Muscle layer of duodenum (tissue), 2 donors: ENCODE results near the gene RBBP8NL.
"Not testable (repeated sequence)": the region's sequence is repeated elsewhere in the genome, so short reads cannot be mapped to it uniquely, and the experiment has no call there.

Experiments
- H3K27ac ChIP-seq: one replicate; pipeline ENCODE4 v1.7.0; 2013; ENCODE audit warnings: mild to moderate bottlenecking, low read length
- H3K27me3 ChIP-seq: one replicate; pipeline ENCODE4 v1.7.0; 2013; ENCODE audit warnings: low read depth, mild to moderate bottlenecking, control low read depth, low read length
- H3K36me3 ChIP-seq, 2 donors: one replicate each; pipeline ENCODE4 v1.7.0; 2013; ENCODE audit warnings: low read length in 2 of 2, control low read depth in 1 of 2, mild to moderate bottlenecking in 1 of 2; ENCODE audit not compliant: insufficient read depth in 2 of 2, control insufficient read depth in 1 of 2
- H3K4me1 ChIP-seq, 2 donors: one replicate each; pipeline ENCODE4 v1.7.0; 2013; ENCODE audit warnings: low read length in 2 of 2, mild to moderate bottlenecking in 2 of 2, control low read depth in 1 of 2, moderate library complexity in 1 of 2; ENCODE audit not compliant: insufficient read depth in 2 of 2, control insufficient read depth in 1 of 2
- H3K4me3 ChIP-seq, 2 donors: one replicate each; pipeline ENCODE4 v1.7.0; 2013; ENCODE audit warnings: low read length in 2 of 2, low read depth in 1 of 2, mild to moderate bottlenecking in 1 of 2
- H3K9me3 ChIP-seq, 2 donors: one replicate each; pipeline ENCODE4 v1.7.0; 2013; ENCODE audit warnings: low read length in 2 of 2, control low read depth in 1 of 2, mild to moderate bottlenecking in 1 of 2; ENCODE audit not compliant: control insufficient read depth in 1 of 2
- donor health status: healthy.

Gene RBBP8NL

DNA sequence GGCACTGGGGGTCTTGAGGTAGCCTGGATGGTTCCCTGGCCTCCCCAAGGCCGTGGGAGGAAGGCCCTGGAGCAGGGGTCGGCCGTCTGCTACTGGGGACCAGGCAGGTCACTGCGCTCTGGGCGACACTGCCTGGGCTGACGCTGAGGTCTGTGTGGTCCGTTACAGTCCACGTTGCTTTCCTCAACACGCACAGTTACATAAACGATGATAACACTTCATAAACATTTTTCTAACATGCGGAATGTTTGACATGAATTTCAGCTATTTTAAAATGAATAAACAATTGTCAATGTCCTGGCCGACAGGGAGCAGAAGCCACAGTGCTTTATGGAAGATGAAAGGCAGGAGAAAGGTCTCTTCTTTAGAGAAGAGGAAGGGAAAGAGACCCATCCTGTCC is 10.2 kb upstream of the RBBP8NL start:
- Histone ChIP-seq H3K4me1 (peaks cover 0 to 6% of the 10 kb centered on the region in 2 donors), H3K27me3 (no peaks in the 10 kb centered on the region), H3K4me3 (no peak overlapping the region), H3K27ac (no peak overlapping the region), H3K36me3 (no peaks in the 10 kb centered on the region), H3K9me3 (no peaks in the 10 kb centered on the region)

DNA sequence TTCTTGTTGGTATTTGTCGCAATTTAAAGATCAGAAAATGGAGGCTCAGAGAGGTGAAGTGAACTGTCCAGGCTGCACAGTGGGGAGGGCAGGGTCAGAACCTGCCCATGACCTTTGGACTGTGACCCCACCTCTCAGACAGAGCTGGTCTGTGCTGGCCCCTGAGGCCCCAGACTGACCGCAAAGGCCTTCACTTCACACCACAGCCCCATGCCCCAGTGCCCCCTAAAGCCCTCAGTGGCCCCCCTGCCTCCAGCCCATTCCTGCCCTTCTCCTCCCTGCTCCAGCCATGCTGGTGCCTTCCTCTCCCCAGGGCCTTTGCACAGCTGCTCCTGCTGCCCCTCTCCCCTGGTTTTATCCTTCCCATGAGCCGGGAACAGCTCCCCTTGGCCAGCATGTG is 9.4 kb upstream of the RBBP8NL start:
- no peaks in the 10 kb centered on the region for H3K9me3 ChIP-seq
- no peaks in the 10 kb centered on the region for H3K27me3 ChIP-seq
- H3K27ac ChIP-seq: no peak overlapping the region
- no peak overlapping the region for H3K4me3 ChIP-seq
- H3K4me1 ChIP-seq: peaks cover 0 to 6% of the 10 kb centered on the region in 2 donors
- no peaks in the 10 kb centered on the region for H3K36me3 ChIP-seq

DNA sequence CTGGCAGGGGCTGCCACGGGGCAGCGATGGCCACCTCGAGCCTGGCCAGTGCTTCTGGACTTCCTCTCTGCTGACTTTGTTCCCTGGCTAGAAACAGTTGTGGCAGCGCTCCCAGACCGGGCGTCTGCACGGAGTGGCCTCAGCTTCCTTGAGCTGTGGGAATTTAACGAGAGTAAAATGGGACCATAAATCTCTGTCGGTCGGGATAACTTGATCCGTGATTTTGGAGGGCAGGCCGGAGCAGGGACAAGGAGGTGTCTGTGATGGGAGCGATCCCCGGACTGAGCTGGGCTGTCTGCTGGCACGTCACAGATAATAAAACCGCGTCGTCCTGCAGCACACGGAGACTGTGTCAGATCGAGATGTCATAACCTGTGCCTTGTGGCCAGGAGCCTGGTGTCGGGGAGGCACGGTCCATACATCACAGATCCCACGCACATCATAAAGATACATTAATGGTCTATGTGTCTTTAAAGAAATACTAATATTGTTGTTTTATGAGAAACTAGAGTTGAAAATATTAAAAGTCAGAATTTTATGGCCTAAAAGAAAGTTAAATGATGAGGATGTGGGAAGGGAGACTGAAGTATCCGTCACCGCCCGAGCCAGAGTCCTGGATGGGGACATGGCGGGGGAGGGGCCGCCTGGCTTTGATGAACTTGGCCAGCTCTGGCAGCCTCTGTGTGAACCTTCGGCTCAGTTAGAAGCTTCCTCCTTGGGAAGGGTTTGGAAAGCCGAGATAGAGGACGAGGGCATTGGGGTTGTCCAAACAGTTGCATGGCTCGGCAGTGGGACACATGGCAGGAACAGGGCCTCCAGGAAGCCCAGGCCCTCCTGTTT is 6.5 kb upstream of the RBBP8NL start:
- no peaks in the 10 kb centered on the region for H3K36me3 ChIP-seq
- no peaks in the 10 kb centered on the region for H3K27me3 ChIP-seq
- H3K4me1 ChIP-seq: peaks cover 0 to 6% of the 10 kb centered on the region in 2 donors
- H3K9me3 ChIP-seq: no peaks in the 10 kb centered on the region
- H3K27ac ChIP-seq: no peak overlapping the region
- H3K4me3 ChIP-seq: no peak overlapping the region

DNA sequence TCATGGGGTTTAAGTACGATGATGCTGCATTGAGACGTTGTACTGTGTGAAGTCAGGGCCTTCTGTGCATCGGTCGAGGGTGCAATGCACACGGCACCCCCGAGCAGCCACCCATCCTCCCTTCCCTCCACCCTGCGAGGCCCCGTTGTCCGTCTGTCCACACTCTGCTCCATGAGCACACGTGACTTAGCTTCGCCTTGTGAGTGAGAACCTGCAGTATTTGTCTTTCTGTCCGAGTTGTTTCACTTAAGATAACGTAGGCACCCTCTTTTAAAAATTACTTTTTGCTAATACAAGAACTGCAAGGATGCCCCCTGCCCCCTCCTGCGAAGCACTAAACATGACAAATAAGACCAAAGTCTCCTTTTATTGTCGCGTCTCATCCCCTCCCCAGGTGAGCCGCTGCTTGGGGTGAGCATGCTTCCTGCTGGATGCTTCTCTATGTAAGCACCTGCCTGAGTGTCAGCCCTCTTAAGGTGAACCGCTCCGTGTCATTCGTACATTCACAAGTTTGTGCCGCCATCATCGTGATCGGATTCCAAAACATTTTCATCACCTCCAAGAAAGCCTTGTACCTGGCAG is 3.6 kb upstream of the RBBP8NL start:
- Histone ChIP-seq H3K36me3 (no peaks in the 10 kb centered on the region), H3K4me1 (no peaks in the 10 kb centered on the region), H3K4me3 (no peak overlapping the region), H3K27ac (no peak overlapping the region), H3K9me3 (no peaks in the 10 kb centered on the region), H3K27me3 (no peaks in the 10 kb centered on the region)

DNA sequence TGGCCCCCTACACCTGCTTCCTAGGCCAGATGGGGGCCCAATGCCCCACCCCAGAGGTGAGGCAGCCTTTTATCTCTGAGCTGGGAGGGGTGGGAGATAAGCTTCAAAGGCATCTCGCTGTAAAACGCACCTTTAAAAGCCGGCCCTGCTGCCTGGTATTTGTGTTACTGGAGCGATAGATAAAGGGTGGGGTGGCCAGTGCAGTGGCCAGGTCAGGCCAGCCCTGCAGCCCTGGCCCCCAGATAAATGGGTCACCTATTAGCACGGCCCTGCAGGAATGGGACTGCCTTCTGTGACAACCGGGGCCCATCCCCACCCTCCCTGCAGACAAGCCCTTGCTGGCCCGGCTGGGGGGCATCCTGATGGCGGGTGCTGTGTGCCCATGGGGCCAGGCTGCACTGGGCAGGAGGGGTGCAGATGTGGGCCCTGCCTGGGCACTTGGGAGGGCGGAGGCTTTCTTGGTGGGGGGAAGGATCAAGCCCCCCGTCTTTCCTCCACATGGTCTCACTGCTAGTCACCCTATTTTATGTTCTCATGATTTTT is 3.0 kb upstream of the RBBP8NL start:
- Histone ChIP-seq H3K27ac (no peak overlapping the region), H3K9me3 (no peaks in the 10 kb centered on the region), H3K4me1 (no peaks in the 10 kb centered on the region), H3K4me3 (no peak overlapping the region), H3K27me3 (no peaks in the 10 kb centered on the region), H3K36me3 (no peaks in the 10 kb centered on the region)

DNA sequence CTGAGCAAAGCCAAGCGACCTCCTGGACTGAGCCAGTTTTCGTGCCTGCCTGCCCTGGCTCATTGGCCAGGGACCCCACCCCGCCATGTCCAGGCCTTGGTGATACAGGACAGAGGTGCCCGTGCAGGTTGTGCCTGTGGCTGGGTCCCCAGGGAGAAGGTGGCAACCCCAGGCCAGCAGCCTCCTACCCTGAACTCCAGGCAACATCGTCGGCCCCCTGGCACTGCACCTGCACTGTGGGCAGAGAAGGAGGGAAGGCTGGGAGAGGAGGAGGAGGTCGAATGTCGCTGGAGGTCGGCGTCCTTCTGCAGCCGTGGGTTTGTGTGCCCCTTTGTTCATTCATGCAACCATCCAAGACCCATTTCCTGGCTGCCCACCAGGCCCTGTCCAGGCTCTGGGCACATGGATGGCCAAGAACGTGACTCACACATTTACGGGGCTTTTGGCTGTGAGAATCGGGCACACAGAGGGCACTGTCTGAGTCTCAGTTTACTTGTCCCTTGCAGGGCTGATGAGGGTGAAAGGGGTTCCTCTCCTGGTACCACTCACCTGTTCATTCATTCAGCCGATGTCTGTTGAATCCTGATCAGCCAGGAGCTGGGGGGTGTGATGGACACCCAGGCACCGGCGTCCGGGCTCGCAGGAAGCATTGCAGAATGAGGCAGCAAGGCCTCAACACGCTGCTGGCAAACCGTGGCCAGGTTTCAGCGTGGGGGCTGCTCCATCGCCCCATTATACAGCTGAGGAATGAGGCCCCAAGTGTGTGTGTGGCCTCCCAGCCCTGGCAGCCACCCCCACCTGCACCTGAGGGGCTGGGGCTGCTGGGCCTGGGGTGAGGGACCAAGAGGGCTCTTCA is 2.3 kb upstream of the RBBP8NL start:
- H3K27ac ChIP-seq: no peak overlapping the region
- H3K27me3 ChIP-seq: no peaks in the 10 kb centered on the region
- H3K9me3 ChIP-seq: no peaks in the 10 kb centered on the region
- H3K4me1 ChIP-seq: no peaks in the 10 kb centered on the region
- H3K4me3 ChIP-seq: no peak overlapping the region
- H3K36me3 ChIP-seq: no peaks in the 10 kb centered on the region

DNA sequence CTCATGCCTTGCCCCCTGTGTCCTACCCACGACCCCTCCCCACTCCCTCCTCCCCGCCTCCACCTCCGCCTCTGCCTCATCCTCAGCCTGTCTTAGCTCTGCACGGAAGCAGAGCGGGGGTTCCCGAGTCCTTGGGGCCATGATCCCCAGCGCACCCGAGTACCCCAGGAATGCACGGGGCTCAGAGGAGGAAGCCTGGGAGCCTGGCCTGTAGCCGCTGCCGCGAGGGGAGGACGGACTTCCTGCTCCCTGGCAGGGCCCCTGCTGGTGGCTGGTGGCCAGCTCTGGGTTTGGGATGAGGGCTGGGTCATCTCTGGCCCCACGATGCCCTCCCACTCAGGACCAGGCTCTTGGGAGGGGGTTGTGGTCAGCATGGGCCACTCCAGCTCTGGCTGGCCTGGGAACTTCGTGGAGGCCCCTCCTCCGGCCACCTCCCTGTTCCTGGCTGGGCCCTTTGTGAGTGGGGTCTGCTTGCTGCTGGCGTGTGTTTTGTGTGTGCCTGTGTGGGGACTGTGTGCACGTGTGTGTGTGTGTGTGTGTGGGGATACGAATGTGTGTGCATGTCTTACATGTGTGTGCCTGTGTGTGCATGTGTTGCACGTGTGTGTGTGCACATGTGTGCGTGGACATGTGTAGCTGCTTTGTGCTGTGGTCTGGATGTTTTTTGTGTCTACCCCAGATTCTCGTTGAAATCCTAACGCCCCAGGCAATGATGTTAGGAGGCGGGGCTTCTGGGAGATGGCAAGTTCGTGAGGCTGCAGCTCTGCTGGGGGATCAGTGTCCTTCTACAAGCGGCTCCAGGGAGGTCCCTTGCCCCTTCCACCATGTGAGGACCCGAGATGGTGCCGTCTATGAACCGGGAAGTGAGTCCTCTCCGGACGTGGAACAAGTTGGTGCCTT is 1.3 kb upstream of the RBBP8NL start:
- Histone ChIP-seq H3K4me3 (no peak overlapping the region), H3K36me3 (no peaks in the 10 kb centered on the region), H3K27ac (no peak overlapping the region), H3K27me3 (no peaks in the 10 kb centered on the region), H3K9me3 (no peaks in the 10 kb centered on the region), H3K4me1 (no peaks in the 10 kb centered on the region)

DNA sequence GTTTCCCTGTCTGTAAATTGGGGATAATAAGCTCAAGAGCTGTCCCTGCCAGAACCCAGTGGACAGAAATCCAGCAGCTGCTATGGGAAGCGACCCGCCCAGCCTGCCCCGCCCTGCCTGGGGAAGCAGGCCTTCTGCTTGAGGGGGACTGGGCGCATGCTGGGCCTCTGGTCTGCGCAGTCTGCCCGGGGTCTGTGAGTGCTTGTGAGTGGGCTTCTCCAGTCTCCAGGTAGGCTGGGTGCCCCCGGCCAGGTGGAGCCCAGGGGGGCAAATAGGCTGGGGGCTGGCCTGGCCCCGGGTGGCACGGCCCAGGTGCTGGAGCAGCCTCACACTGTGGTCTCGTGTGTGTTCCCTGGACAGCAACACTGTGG is 648 bp upstream of the RBBP8NL start:
- Histone ChIP-seq H3K27me3 (no peaks in the 10 kb centered on the region), H3K36me3 (no peaks in the 10 kb centered on the region), H3K27ac (no peak overlapping the region), H3K4me3 (no peak overlapping the region), H3K4me1 (no peaks in the 10 kb centered on the region), H3K9me3 (no peaks in the 10 kb centered on the region)

DNA sequence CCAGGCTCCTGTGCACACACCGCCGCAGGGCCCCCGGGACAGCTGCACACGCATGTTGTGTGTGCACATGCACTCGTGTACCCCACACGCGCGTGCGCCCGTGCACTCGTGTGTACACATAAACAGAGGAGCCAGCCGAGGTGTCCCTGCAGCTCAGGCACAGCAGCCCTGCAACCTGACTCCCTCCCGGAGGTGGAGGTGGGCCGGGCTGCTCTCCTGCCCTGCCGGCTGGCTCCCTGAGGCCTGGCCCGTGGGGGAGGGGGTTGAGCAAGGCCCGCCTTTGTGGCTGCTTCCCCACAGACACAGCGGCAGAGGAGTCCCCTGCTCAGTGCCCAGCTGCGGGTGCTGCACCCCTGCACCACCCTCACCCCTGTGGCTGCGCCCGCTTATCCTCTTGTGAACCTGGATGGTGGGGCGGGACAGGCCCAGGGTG is 624 bp downstream of the RBBP8NL start:
- no peak overlapping the region for H3K4me3 ChIP-seq
- no peaks in the 10 kb centered on the region for H3K27me3 ChIP-seq
- H3K4me1 ChIP-seq: no peaks in the 10 kb centered on the region
- no peak overlapping the region for H3K27ac ChIP-seq
- no peaks in the 10 kb centered on the region for H3K36me3 ChIP-seq
- H3K9me3 ChIP-seq: no peaks in the 10 kb centered on the region

DNA sequence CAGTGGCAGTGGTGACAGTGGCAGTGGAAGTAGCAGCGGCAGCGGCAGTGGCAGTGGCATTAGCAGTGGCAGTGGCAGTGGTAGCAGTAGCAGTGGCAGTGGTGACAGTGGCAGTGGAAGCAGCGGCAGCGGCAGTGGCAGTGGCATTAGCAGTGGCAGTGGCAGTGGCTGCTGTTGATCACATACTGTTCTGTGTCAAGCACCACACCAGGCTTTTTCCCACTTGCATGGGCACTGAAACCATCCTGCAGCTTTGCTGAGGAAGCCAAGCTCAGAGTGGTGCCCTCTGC is 1.3 kb downstream of the RBBP8NL start:
- not testable (repeated sequence) for H3K4me3 ChIP-seq, H3K36me3 ChIP-seq, H3K27me3 ChIP-seq, H3K4me1 ChIP-seq, H3K27ac ChIP-seq, H3K9me3 ChIP-seq
